PFSK-1 (cell line): ENCODE results near the gene HS3ST3A1.

Source experiments
- POLR2AphosphoS5 ChIP-seq: IDR thresholded peaks from 2 replicates; pipeline ENCODE4 v1.6.1; 2012; ENCODE audit warnings: low read depth, mild to moderate bottlenecking, control low read depth, low read length, moderate library complexity
- SIN3A ChIP-seq: IDR thresholded peaks from 2 replicates; pipeline ENCODE4 v1.6.1; 2012; ENCODE audit warnings: mild to moderate bottlenecking, low read length, moderate library complexity, borderline replicate concordance; ENCODE audit not compliant: insufficient read depth

- TF ChIP-seq SIN3A (no peak), POLR2AphosphoS5 (no peak)
Observed at GRCh38 chr17:13575922-13576419, 25.8 kb downstream of the HS3ST3A1 start.
